Parathyroid adenoma (tissue), 2 donors: ENCODE measurements around the gene TMC6.
"Not testable (repeated sequence)": the region's sequence is repeated elsewhere in the genome, so short reads cannot be mapped to it uniquely, and the experiment has no call there.

ENCODE experiments used
- H2AFZ ChIP-seq: fragments of 300-600 bp; sonication (generic); one replicate; pipeline ENCODE4 v1.7.0; 2017; ENCODE audit warnings: antibody characterized with exemption, mild to moderate bottlenecking
- H3K27ac ChIP-seq: fragments of 300-600 bp; sonication (generic); one replicate; pipeline ENCODE4 v1.7.0; 2017
- H3K27me3 ChIP-seq: fragments of 300-600 bp; sonication (generic); one replicate; pipeline ENCODE4 v1.7.0; 2017; ENCODE audit warnings: low read length; ENCODE audit not compliant: control insufficient read depth, insufficient read depth
- H3K36me3 ChIP-seq: fragments of 300-600 bp; sonication (generic); one replicate; pipeline ENCODE4 v1.7.0; 2017; ENCODE audit warnings: low read length; ENCODE audit not compliant: control insufficient read depth, insufficient read depth
- H3K4me1 ChIP-seq: fragments of 300-600 bp; sonication (generic); one replicate; pipeline ENCODE4 v1.7.0; 2017; ENCODE audit warnings: control low read depth
- H3K4me2 ChIP-seq: fragments of 300-600 bp; sonication (generic); one replicate; pipeline ENCODE4 v1.7.0; 2017; ENCODE audit warnings: low read length
- H3K4me3 ChIP-seq: fragments of 300-600 bp; sonication (generic); one replicate; pipeline ENCODE4 v1.7.0; 2017; ENCODE audit warnings: low read depth, low read length
- H3K79me2 ChIP-seq: fragments of 300-600 bp; sonication (generic); one replicate; pipeline ENCODE4 v1.7.0; 2017; ENCODE audit warnings: control low read depth
- H3K9ac ChIP-seq: fragments of 300-600 bp; sonication (generic); one replicate; pipeline ENCODE4 v1.7.0; 2017; ENCODE audit warnings: mild to moderate bottlenecking
- H3K9me3 ChIP-seq: fragments of 300-600 bp; sonication (generic); one replicate; pipeline ENCODE4 v1.7.0; 2017; ENCODE audit warnings: low read length; ENCODE audit not compliant: control insufficient read depth
- CTCF ChIP-seq: fragments of 300-600 bp; sonication (generic); IDR thresholded peaks from one replicate; pipeline ENCODE4 v1.7.0; 2017; ENCODE audit warnings: antibody characterized with exemption, mild to moderate bottlenecking
- donor health status: primary hyperparathyroidism.

TMC6 gene

DNA sequence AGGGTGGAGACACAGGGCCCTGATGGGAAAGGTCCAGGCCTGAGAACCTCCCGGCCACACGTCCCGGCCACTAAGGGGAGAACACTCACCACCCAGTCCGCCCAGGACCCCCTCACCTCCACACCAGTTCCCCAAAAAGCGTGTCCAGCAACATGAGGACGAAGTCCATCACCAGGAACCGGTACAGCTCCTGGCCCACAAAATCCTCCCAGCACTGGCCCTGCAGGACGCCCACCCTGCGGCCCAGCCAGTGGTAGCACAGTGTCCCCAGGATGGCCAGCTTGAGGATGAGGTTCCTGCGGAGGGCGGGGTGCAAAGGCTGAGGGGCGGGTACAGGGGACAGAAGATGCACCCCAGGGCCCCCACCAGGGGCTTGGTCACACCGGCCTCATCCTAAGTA, 8.0 kb downstream of the TMC6 start:
- Histone ChIP-seq H3K27me3 (no peaks in the 10 kb centered on the region), H3K9me3 (no peaks in the 10 kb centered on the region), H3K36me3 (no peaks in the 10 kb centered on the region), H2AFZ (no peak overlapping the region), H3K27ac (no peak overlapping the region), H3K4me1 (peaks cover 5% of the 10 kb centered on the region), H3K79me2 (no peaks in the 10 kb centered on the region), H3K4me3 (no peak overlapping the region), H3K4me2 (no peak overlapping the region), H3K9ac (no peak overlapping the region)
- TF ChIP-seq CTCF: no peak

DNA sequence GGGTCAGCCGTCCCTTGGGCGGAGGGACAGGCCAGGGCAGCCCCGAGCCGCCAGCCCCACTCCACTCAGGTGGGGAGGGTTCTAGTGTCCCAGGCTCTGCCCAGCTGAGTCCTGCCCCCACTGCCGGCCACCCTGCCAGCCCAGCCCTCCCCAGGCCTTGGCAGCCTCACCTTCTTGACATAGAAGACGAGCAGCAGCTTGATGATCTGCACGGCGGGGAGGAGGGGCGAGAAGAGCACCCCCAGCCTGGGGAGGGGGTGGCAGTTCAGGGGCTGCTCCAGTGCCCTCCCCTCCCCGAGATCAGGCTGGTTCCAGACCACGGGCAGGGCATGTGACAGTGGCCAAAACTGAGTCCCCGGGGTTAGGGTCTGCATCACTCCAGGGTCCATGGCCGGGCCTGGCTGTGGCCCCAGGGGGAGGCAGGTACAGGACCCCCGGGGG, 9.7 kb downstream of the TMC6 start:
- H3K27ac ChIP-seq: no peak overlapping the region
- peaks cover 5% of the 10 kb centered on the region for H3K4me1 ChIP-seq
- no peaks in the 10 kb centered on the region for H3K36me3 ChIP-seq
- H3K9me3 ChIP-seq: no peaks in the 10 kb centered on the region
- no peak for TF ChIP-seq CTCF
- no peaks in the 10 kb centered on the region for H3K27me3 ChIP-seq
- no peak overlapping the region for H3K9ac ChIP-seq
- H3K79me2 ChIP-seq: no peaks in the 10 kb centered on the region
- H2AFZ ChIP-seq: no peak overlapping the region
- H3K4me2 ChIP-seq: no peak overlapping the region
- no peak overlapping the region for H3K4me3 ChIP-seq

DNA sequence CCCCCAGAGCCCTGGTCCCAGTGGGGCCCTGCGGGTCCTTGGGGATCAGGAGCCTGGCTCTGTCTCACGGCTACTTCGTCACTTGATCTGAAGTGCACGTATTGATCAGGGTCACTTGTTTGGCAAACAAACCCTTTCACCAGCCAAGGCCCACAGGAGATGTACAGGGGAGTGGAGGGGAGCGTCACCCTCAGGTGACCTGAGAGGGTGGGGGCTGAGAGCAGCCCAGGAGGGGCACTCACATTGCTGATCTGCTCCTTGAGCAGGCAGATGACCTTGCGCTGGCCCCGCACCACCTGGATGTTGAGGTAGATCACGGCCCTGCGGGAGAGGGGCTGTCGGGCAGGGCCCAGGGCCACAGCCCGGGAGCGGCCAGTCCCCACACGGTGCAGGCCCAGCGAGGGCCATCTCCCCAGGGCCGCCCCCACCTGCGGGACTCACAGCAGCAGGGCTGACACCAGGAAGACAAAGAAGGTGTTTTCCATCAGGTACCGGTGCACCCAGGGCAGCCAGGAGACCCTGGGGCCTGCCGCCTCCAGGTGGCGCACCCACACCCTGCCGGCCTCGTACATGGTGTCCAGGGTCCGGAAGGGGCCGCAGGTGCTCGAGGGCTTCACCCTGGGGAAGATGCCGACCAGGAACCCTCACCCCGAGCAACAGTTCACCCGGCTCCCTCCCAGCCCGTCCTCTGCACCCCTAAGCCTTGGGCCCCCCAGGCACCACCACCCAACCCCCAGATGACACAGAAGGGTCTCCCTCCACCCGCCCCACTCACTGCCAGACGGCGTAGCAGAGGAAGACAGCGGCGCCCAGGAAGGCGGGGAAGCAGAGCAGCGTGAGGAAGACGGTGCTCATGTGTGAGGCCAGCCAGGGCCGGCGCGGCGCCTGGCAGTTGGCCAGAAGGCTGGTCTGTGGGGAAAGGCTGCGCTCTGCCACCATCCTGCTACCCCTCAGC, 11.3 kb downstream of the TMC6 start:
- no peaks in the 10 kb centered on the region for H3K36me3 ChIP-seq
- no peaks in the 10 kb centered on the region for H3K27me3 ChIP-seq
- H3K27ac ChIP-seq: no peak overlapping the region
- H3K4me2 ChIP-seq: peak overlapping the region; percentile 17
- H2AFZ ChIP-seq: peak overlapping the region; percentile 74
- H3K9ac ChIP-seq: no peak overlapping the region
- TF ChIP-seq CTCF: peak; percentile 60
- no peak overlapping the region for H3K4me3 ChIP-seq
- H3K9me3 ChIP-seq: no peaks in the 10 kb centered on the region
- H3K79me2 ChIP-seq: no peaks in the 10 kb centered on the region
- H3K4me1 ChIP-seq: peaks cover 9% of the 10 kb centered on the region

- no peak for TF ChIP-seq CTCF
- no peak overlapping the region for H3K4me3 ChIP-seq
- H3K79me2 ChIP-seq: no peaks in the 10 kb centered on the region
- no peak overlapping the region for H3K9ac ChIP-seq
- H3K36me3 ChIP-seq: no peaks in the 10 kb centered on the region
- peaks cover 9% of the 10 kb centered on the region for H3K4me1 ChIP-seq
- H2AFZ ChIP-seq: no peak overlapping the region
- no peak overlapping the region for H3K4me2 ChIP-seq
- H3K9me3 ChIP-seq: no peaks in the 10 kb centered on the region
- H3K27ac ChIP-seq: no peak overlapping the region
- no peaks in the 10 kb centered on the region for H3K27me3 ChIP-seq
Measured at GRCh38 chr17:78116411-78116810, 12.1 kb downstream of the TMC6 start.

DNA sequence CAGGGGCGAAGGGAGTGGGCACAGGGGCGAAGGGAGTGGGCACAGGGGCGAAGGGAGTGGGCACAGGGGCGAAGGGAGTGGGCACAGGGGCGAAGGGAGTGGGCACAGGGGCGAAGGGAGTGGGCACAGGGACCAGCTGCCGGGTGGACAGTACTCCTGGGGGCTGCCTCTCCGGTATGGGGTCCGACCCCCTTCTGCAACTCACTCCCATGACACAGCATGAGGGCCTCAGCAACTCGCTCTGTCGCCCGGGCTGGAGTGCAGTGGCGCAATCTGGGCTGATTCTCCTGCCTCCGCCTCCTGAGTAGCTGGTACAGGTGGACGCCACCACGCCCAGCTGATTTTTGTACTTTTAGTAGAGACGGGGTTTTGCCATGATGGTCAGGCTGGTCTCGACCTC, 12.8 kb downstream of the TMC6 start:
- not testable (repeated sequence) for H3K27me3 ChIP-seq, H3K36me3 ChIP-seq, H3K9ac ChIP-seq, H3K4me3 ChIP-seq, H3K9me3 ChIP-seq, H2AFZ ChIP-seq, H3K79me2 ChIP-seq, H3K4me1 ChIP-seq, H3K4me2 ChIP-seq, H3K27ac ChIP-seq
